NOMO-1 treated with DMSO at 0.1 percent for 48 hours (cell line): Measurements from ENCODE around the gene RAB18.
"Not testable (repeated sequence)": the region's sequence is repeated elsewhere in the genome, so short reads cannot be mapped to it uniquely, and the experiment has no call there.

Source experiments
- DNase-seq: peaks from one replicate; lab custom pipeline; 2025; ENCODE audit not compliant: unreplicated experiment; lab: John Stamatoyannopoulos, UW

RAB18 gene

GRCh38 chr10:27504007-27504807 is at the start of gene RAB18:
Gene RAB18, plus strand, starts transcription at chr10:27504304. Its CDS starts 66 bp downstream, at chr10:27504370.
- DNase-seq, result peak; percentile 97

GRCh38 chr10:27454837-27455236 is 49.3 kb upstream of the RAB18 start:
- no peak for DNase-seq

- DNase-seq, result peak; percentile 41
Observed at GRCh38 chr10:27457261-27457945, 46.7 kb upstream of the RAB18 start.

GRCh38 chr10:27457966-27458365 is 46.1 kb upstream of the RAB18 start:
- DNase-seq, result peak; percentile 84

- DNase-seq, result no peak
Observed at GRCh38 chr10:27461312-27461711, 42.8 kb upstream of the RAB18 start.

GRCh38 chr10:27463961-27464360 is 40.1 kb upstream of the RAB18 start:
- no peak for DNase-seq

GRCh38 chr10:27464993-27465392 is 39.1 kb upstream of the RAB18 start:
- DNase-seq, result peak; percentile 77

GRCh38 chr10:27465596-27465995 is 38.5 kb upstream of the RAB18 start:
- DNase-seq, result not testable (repeated sequence)

GRCh38 chr10:27470885-27471284 is 33.2 kb upstream of the RAB18 start:
- no peak for DNase-seq

- no peak for DNase-seq
Observed at GRCh38 chr10:27474741-27475140, 29.4 kb upstream of the RAB18 start.

- no peak for DNase-seq
Observed at GRCh38 chr10:27479016-27479415, 25.1 kb upstream of the RAB18 start.

GRCh38 chr10:27481486-27481885 is 22.6 kb upstream of the RAB18 start:
- DNase-seq, result peak; percentile 66

GRCh38 chr10:27482984-27483956 is 20.8 kb upstream of the RAB18 start:
- no peak for DNase-seq

- no peak for DNase-seq
Observed at GRCh38 chr10:27485368-27485767, 18.7 kb upstream of the RAB18 start.

GRCh38 chr10:27485986-27486385 is 18.1 kb upstream of the RAB18 start:
- no peak for DNase-seq

GRCh38 chr10:27490807-27491206 is 13.3 kb upstream of the RAB18 start:
- DNase-seq, result no peak

- DNase-seq, result no peak
Observed at GRCh38 chr10:27494116-27494805, 9.8 kb upstream of the RAB18 start.

GRCh38 chr10:27496137-27496536 is 8.0 kb upstream of the RAB18 start:
- DNase-seq, result no peak

- DNase-seq, result no peak
Observed at GRCh38 chr10:27500096-27500495, 4.0 kb upstream of the RAB18 start.

GRCh38 chr10:27500886-27501285 is 3.2 kb upstream of the RAB18 start:
- no peak for DNase-seq
